ENCODE data around the gene NELFB. TPM values are rescaled to one million over a fixed set of nuclear protein-coding genes. Genes with fewer than 3 reads are reported as not detected.

Gene NELFB
- total and polyA plus RNA-seq, 9 of the 15 experiments (the other 6 are each of a cell fraction or from before 2014, with no cell fraction given), result 0.24 to 84.0 (median 29.7) TPM

GRCh38 chr9:137241490-137242268 is 13.4 kb upstream of the NELFB start (continued):
- TF ChIP-seq ZNF12 (CRISPR knock-in tag; IDR thresholded peaks at IDR 0.05) (peak; percentile 54; the same call in 1 of the 2 replicates), CHCHD3 (CRISPR knock-in tag; IDR thresholded peaks at IDR 0.05) (no peak), ZNF174 (CRISPR knock-in tag; IDR thresholded peaks at IDR 0.05) (no peak), BMI1 (IDR thresholded peaks at IDR 0.05; ENCODE audit: low read length) (no peak), JUN (IDR thresholded peaks at IDR 0.05; ENCODE audit: borderline replicate concordance, low read depth, low read length) (peak; percentile 39; the same call in 1 of the 2 replicates), JUN (CRISPR knock-in tag; IDR thresholded peaks at IDR 0.05; ENCODE audit: borderline replicate concordance) (0 out of 2 replicates have a peak, but pooled peaks have one; percentile 66), ZNF121 (CRISPR knock-in tag; conservative IDR thresholded peaks at IDR 0.05) (no peak), POU5F1 (IDR thresholded peaks at IDR 0.05; ENCODE audit: borderline replicate concordance, low read depth, low read length, partially characterized antibody) (no peak), GATAD2A (IDR thresholded peaks at IDR 0.05) (0 out of 2 replicates have a peak, but pooled peaks have one; percentile 50), POLR2H (tag; IDR thresholded peaks at IDR 0.05; ENCODE audit: low read depth) (peak; percentile 91; the same call in 1 of the 2 replicates), ZNF124 (CRISPR knock-in tag; IDR thresholded peaks at IDR 0.05) (no peak), SMARCA4 (IDR thresholded peaks at IDR 0.05) (no peak), MEIS2 (IDR thresholded peaks at IDR 0.05; ENCODE audit: partially characterized antibody) (no peak), ZBTB1 (CRISPR knock-in tag; IDR thresholded peaks at IDR 0.05; ENCODE audit: borderline replicate concordance, low read depth) (no peak), POLR2G (IDR thresholded peaks at IDR 0.05; ENCODE audit: low read depth, low read length) (peak; percentile 92), POLR2AphosphoS5 (IDR thresholded peaks at IDR 0.05; ENCODE audit: control insufficient read depth, insufficient read depth, low read depth, low read length) (0 out of 2 replicates have a peak, but pooled peaks have one; percentile 16), BRD4 (IDR thresholded peaks at IDR 0.05) (no peak), NR3C1 (CRISPR knock-in tag; IDR thresholded peaks at IDR 0.05) (0 out of 2 replicates have a peak, but pooled peaks have one; percentile 61), TRIM28 (IDR thresholded peaks at IDR 0.05) (no peak), GTF2A2 (tag; IDR thresholded peaks at IDR 0.05) (peak; percentile 80), CBX5 (IDR thresholded peaks at IDR 0.05; ENCODE audit: borderline replicate concordance, low read depth) (no peak), RBM22 (IDR thresholded peaks at IDR 0.05; ENCODE audit: low read depth, low read length, poor library complexity, severe bottlenecking) (peak; percentile 94), NFYB (IDR thresholded peaks at IDR 0.05; ENCODE audit: extremely low read depth, insufficient read length) (no peak), ZNF668 (CRISPR knock-in tag; IDR thresholded peaks at IDR 0.05) (no peak)
- TF ChIP-seq, protein P1, sequence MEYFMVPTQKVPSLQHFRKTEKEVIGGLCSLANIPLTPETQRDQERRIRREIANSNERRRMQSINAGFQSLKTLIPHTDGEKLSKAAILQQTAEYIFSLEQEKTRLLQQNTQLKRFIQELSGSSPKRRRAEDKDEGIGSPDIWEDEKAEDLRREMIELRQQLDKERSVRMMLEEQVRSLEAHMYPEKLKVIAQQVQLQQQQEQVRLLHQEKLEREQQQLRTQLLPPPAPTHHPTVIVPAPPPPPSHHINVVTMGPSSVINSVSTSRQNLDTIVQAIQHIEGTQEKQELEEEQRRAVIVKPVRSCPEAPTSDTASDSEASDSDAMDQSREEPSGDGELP (CRISPR knock-in tag; IDR thresholded peaks at IDR 0.05; ENCODE audit: borderline replicate concordance), result peak; percentile 31; the same call in 1 of the 2 replicates
- TF ChIP-seq, protein P2, sequence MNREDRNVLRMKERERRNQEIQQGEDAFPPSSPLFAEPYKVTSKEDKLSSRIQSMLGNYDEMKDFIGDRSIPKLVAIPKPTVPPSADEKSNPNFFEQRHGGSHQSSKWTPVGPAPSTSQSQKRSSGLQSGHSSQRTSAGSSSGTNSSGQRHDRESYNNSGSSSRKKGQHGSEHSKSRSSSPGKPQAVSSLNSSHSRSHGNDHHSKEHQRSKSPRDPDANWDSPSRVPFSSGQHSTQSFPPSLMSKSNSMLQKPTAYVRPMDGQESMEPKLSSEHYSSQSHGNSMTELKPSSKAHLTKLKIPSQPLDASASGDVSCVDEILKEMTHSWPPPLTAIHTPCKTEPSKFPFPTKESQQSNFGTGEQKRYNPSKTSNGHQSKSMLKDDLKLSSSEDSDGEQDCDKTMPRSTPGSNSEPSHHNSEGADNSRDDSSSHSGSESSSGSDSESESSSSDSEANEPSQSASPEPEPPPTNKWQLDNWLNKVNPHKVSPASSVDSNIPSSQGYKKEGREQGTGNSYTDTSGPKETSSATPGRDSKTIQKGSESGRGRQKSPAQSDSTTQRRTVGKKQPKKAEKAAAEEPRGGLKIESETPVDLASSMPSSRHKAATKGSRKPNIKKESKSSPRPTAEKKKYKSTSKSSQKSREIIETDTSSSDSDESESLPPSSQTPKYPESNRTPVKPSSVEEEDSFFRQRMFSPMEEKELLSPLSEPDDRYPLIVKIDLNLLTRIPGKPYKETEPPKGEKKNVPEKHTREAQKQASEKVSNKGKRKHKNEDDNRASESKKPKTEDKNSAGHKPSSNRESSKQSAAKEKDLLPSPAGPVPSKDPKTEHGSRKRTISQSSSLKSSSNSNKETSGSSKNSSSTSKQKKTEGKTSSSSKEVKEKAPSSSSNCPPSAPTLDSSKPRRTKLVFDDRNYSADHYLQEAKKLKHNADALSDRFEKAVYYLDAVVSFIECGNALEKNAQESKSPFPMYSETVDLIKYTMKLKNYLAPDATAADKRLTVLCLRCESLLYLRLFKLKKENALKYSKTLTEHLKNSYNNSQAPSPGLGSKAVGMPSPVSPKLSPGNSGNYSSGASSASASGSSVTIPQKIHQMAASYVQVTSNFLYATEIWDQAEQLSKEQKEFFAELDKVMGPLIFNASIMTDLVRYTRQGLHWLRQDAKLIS (CRISPR knock-in tag; IDR thresholded peaks at IDR 0.05), result peak; percentile 68; the same call in 1 of the 2 replicates
